Suprapubic skin (tissue), 4 donors: ENCODE measurements around the gene GPR161. TPM values are rescaled to one million over a fixed set of nuclear protein-coding genes. Genes with fewer than 3 reads are reported as not detected.

Experiments used
- DNase-seq, 2 donors: peaks; one replicate each; pipeline ENCODE4 v3.0.0-alpha.2; 2019; ENCODE audit warnings: low spot score in 2 of 2
- H3K27ac ChIP-seq: fragments of 200-600 bp; sonication (generic); one replicate; pipeline ENCODE4 v1.5.1; 2019
- H3K27me3 ChIP-seq: fragments of 200-600 bp; sonication (generic); one replicate; pipeline ENCODE4 v1.5.1; 2019
- H3K36me3 ChIP-seq: fragments of 200-600 bp; sonication (generic); one replicate; pipeline ENCODE4 v1.5.1; 2019
- H3K4me1 ChIP-seq: fragments of 200-600 bp; sonication (generic); one replicate; pipeline ENCODE4 v1.5.1; 2019
- H3K4me3 ChIP-seq: fragments of 200-600 bp; sonication (generic); one replicate; pipeline ENCODE4 v1.5.1; 2019; ENCODE audit warnings: mild to moderate bottlenecking
- H3K9me3 ChIP-seq: fragments of 200-600 bp; sonication (generic); one replicate; pipeline ENCODE4 v1.5.1; 2019
- CTCF ChIP-seq, 2 donors: fragments of 200-600 bp in 1 of 2; fragments of 450-650 bp in 1 of 2; sonication (generic) in 1 of 2; IDR thresholded peaks; one replicate each; pipeline ENCODE4 v1.5.1; 2016 to 2019; ENCODE audit warnings: antibody characterized with exemption in 2 of 2, mild to moderate bottlenecking in 1 of 2, moderate library complexity in 1 of 2
- EP300 ChIP-seq: sonication (generic); formaldehyde crosslinking; IDR thresholded peaks from one replicate; pipeline ENCODE4 v1.6.1; 2017; ENCODE audit warnings: antibody characterized with exemption
- POLR2A ChIP-seq, 2 donors: fragments of 450-650 bp; IDR thresholded peaks; one replicate each; pipeline ENCODE4 v1.6.1; 2017; ENCODE audit warnings: antibody characterized with exemption in 2 of 2, mild to moderate bottlenecking in 2 of 2, moderate library complexity in 2 of 2
- POLR2AphosphoS5 ChIP-seq, 3 donors: sonication (generic); formaldehyde crosslinking; IDR thresholded peaks; one replicate each; pipeline ENCODE4 v1.6.1; 2017; ENCODE audit warnings: antibody characterized with exemption in 3 of 3
- WGBS: methylation state at CpG from one replicate; pipeline ENCODE4 v1.1.5; 2018; 5-methylcytosine and 5-hydroxymethylcytosine counted together
- total RNA-seq, 4 donors: library from RNA; depleted of rRNA; stranded (reverse); fragments of >200 nt; gene quantifications; one replicate each; pipeline ENCODE4 v1.1.0, GENCODE V29; 2016

The GPR161 gene
- total RNA-seq, 4 donors from 2014 or later, result 3.1 to 7.6 (median 4.2) TPM

DNA sequence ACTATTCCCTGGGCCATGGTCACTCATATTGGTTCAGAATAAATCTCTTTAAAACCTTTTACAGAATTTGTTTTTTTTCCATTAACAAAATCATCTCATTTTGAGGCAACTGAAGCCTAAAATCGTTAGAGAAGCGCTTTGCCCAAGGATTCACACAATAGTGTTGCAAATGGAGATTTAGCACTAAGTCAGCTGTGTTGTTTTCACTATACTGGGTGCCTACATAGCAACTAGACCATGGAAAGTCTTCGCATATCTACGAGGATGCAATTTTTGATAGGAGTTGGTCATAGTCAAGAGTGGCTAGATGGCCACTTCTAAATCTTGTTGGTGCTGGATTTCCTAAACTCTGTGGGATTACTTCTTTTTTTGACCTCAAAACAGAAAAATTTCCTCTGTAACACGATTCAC lies 41.5 kb upstream of the GPR161 start:
- no peaks in the 10 kb centered on the region for H3K36me3 ChIP-seq
- no peaks in the 10 kb centered on the region for H3K9me3 ChIP-seq
- H3K27ac ChIP-seq, result peak overlapping the region; percentile 91
- no peaks in the 10 kb centered on the region for H3K27me3 ChIP-seq
- no peak for DNase-seq
- peak overlapping the region; percentile 71 for H3K4me3 ChIP-seq
- 75% methylated on average over 5 of the region's 5 CpGs for WGBS
- no peak for TF ChIP-seq EP300
- no peak for TF ChIP-seq POLR2A (IDR thresholded peaks at IDR 0.05)
- no peak for TF ChIP-seq CTCF (IDR thresholded peaks at IDR 0.05)
- no peak for TF ChIP-seq POLR2AphosphoS5 (IDR thresholded peaks at IDR 0.05)
- peaks cover 22% of the 10 kb centered on the region for H3K4me1 ChIP-seq

GRCh38 chr1:168172250-168172915 lies 35.7 kb upstream of the GPR161 start:
- no peak for TF ChIP-seq POLR2A (IDR thresholded peaks at IDR 0.05)
- H3K4me3 ChIP-seq, result no peak overlapping the region
- H3K27ac ChIP-seq, result no peak overlapping the region
- no peak for DNase-seq
- H3K9me3 ChIP-seq, result no peaks in the 10 kb centered on the region
- H3K27me3 ChIP-seq, result no peaks in the 10 kb centered on the region
- no peaks in the 10 kb centered on the region for H3K36me3 ChIP-seq
- WGBS, result 69% methylated on average over 3 of the region's 3 CpGs
- H3K4me1 ChIP-seq, result no peaks in the 10 kb centered on the region

- no peaks in the 10 kb centered on the region for H3K27me3 ChIP-seq
- no peak for DNase-seq
- TF ChIP-seq CTCF (IDR thresholded peaks at IDR 0.05), result no peak
- TF ChIP-seq EP300, result no peak
- no peak for TF ChIP-seq POLR2AphosphoS5 (IDR thresholded peaks at IDR 0.05)
- no peak for TF ChIP-seq POLR2A (IDR thresholded peaks at IDR 0.05)
These were observed 34.1 kb upstream of the GPR161 start for GRCh38 chr1:168170564-168171508.

DNA sequence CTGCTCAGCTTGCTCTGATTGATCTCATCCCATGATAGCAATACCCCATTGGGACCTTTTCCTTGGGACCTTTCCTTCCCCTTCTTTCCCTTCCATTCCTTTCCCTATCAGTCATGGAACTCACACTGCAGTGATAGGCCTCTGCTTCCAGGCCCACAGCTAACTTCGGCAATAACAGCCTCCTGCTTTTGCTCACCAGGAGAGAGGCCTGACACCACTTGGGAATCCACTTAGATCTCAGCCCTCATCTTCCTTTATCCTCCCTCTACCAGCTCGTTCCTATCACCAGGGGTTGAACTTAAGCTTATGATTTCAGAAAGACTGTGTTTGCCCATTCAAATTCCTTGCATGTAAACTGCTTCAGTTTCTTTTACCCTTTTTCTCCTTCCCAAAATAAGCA lies 31.1 kb upstream of the GPR161 start:
- no peaks in the 10 kb centered on the region for H3K4me1 ChIP-seq
- H3K27ac ChIP-seq, result no peak overlapping the region
- WGBS, result 79% methylated on average over 2 of the region's 2 CpGs
- no peaks in the 10 kb centered on the region for H3K36me3 ChIP-seq
- H3K27me3 ChIP-seq, result no peaks in the 10 kb centered on the region
- no peak for DNase-seq
- TF ChIP-seq EP300 (no peak), POLR2A (IDR thresholded peaks at IDR 0.05) (no peak), CTCF (IDR thresholded peaks at IDR 0.05) (no peak), POLR2AphosphoS5 (IDR thresholded peaks at IDR 0.05) (no peak)
- no peaks in the 10 kb centered on the region for H3K9me3 ChIP-seq
- no peak overlapping the region for H3K4me3 ChIP-seq

More at GRCh38 chr1:168170564-168171508, 34.1 kb upstream of the GPR161 start:
- Histone ChIP-seq H3K4me1 (no peaks in the 10 kb centered on the region), H3K36me3 (no peaks in the 10 kb centered on the region), H3K27ac (no peak overlapping the region), H3K9me3 (no peaks in the 10 kb centered on the region), H3K4me3 (no peak overlapping the region)
- 81% methylated on average over 7 of the region's 7 CpGs for WGBS

DNA sequence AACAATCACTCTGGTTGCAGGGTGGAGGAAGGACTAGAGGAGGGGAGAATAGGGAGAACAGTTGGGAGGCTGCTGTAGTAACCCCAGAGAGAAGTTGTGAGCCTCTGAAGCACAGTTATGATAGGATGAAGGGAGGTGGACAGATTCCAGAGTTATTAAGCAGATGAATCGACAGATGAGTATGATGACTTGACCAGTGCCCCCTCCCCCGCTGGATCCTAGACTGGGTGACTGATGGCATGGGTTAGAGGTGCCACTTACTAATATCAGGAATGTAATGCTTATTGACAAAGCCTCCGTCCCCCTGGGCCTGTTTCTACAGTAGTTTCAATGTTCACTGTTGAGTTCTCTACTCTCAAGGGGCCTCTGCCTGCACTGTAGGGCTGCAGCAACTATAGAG lies 28.0 kb upstream of the GPR161 start:
- H3K4me1 ChIP-seq, result no peaks in the 10 kb centered on the region
- H3K27me3 ChIP-seq, result no peaks in the 10 kb centered on the region
- no peak overlapping the region for H3K27ac ChIP-seq
- no peaks in the 10 kb centered on the region for H3K36me3 ChIP-seq
- H3K9me3 ChIP-seq, result no peaks in the 10 kb centered on the region
- WGBS, result 88% methylated on average over 3 of the region's 3 CpGs
- no peak for TF ChIP-seq POLR2AphosphoS5 (IDR thresholded peaks at IDR 0.05)
- no peak for TF ChIP-seq CTCF (IDR thresholded peaks at IDR 0.05)
- no peak for TF ChIP-seq EP300
- TF ChIP-seq POLR2A (IDR thresholded peaks at IDR 0.05), result no peak
- no peak for DNase-seq
- no peak overlapping the region for H3K4me3 ChIP-seq
